ENCODE measurements around the gene RERE. TPM values are rescaled to one million over a fixed set of nuclear protein-coding genes. Genes with fewer than 3 reads are reported as not detected.

The RERE gene
- total RNA-seq, 1 experiment from 2014 or later: 161 TPM

DNA sequence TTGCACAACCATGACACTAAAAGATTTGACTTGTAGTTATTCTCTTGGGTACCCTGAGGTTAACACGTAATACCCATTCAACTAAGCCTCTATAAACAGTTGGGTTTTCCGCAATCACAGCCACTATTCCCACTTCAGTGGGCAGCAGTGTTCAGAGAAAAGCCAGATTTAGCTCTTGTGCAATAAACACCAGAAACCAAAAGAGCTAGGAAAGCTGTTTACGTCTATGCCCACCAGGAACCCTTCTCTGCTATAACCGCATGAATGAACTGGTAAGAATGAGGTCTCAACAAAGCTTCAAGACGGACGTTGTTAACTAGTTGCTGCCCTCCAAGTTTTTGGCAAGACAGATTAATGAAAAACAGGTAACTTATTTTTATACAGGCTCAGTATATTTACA is 398.3 kb downstream of the RERE start:
- POLR2A ChIA-PET: interaction anchor here (0.6 kb wide), 1 partner anchor 428 kb away, joined by 4 read pairs; no protein-coding TSS in a partner anchor
- no peaks in the 10 kb centered on the region for H3K27me3 Mint-ChIP-seq (ENCODE audit: low read depth)
- CTCF ChIA-PET: interaction anchor here (1.5 to 1.9 kb wide), 2 partner anchors 10 to 25 kb away, joined by 5 to 8 read pairs; no protein-coding TSS in a partner anchor
- peaks cover 9% of the 10 kb centered on the region; the same call in 1 of the 2 replicates for H3K36me3 Mint-ChIP-seq
- H3K4me1 Mint-ChIP-seq: peaks cover 18% of the 10 kb centered on the region
- H3K9me3 Mint-ChIP-seq: no peaks in the 10 kb centered on the region
- H3K27ac Mint-ChIP-seq: no peak overlapping the region
- ATAC-seq (no peak), DNase-seq (ENCODE audit: low spot score) (no peak)
- TF ChIP-seq NR2C2 (CRISPR knock-in tag; IDR thresholded peaks at IDR 0.05) (no peak), JAZF1 (CRISPR knock-in tag; IDR thresholded peaks at IDR 0.05) (no peak), GABPB1 (CRISPR knock-in tag; IDR thresholded peaks at IDR 0.05) (no peak), ZNF263 (CRISPR knock-in tag; IDR thresholded peaks at IDR 0.05; ENCODE audit: low read depth) (no peak), CREM (CRISPR knock-in tag; IDR thresholded peaks at IDR 0.05) (no peak), FOXK1 (CRISPR knock-in tag; IDR thresholded peaks at IDR 0.05) (no peak), ESRRA (CRISPR knock-in tag; IDR thresholded peaks at IDR 0.05; ENCODE audit: borderline replicate concordance) (no peak), NFYB (CRISPR knock-in tag; conservative IDR thresholded peaks at IDR 0.05; ENCODE audit: low read depth) (no peak), IRF2 (CRISPR knock-in tag; IDR thresholded peaks at IDR 0.05; ENCODE audit: borderline replicate concordance, low read depth) (no peak), TEAD1 (CRISPR knock-in tag; IDR thresholded peaks at IDR 0.05) (no peak), GRHL2 (CRISPR knock-in tag; IDR thresholded peaks at IDR 0.05; ENCODE audit: insufficient replicate concordance, severe bottlenecking) (no peak), SMAD4 (CRISPR knock-in tag; IDR thresholded peaks at IDR 0.05) (no peak), ZNF219 (CRISPR knock-in tag; IDR thresholded peaks at IDR 0.05; ENCODE audit: borderline replicate concordance) (no peak)
- TF ChIP-seq, protein P1, sequence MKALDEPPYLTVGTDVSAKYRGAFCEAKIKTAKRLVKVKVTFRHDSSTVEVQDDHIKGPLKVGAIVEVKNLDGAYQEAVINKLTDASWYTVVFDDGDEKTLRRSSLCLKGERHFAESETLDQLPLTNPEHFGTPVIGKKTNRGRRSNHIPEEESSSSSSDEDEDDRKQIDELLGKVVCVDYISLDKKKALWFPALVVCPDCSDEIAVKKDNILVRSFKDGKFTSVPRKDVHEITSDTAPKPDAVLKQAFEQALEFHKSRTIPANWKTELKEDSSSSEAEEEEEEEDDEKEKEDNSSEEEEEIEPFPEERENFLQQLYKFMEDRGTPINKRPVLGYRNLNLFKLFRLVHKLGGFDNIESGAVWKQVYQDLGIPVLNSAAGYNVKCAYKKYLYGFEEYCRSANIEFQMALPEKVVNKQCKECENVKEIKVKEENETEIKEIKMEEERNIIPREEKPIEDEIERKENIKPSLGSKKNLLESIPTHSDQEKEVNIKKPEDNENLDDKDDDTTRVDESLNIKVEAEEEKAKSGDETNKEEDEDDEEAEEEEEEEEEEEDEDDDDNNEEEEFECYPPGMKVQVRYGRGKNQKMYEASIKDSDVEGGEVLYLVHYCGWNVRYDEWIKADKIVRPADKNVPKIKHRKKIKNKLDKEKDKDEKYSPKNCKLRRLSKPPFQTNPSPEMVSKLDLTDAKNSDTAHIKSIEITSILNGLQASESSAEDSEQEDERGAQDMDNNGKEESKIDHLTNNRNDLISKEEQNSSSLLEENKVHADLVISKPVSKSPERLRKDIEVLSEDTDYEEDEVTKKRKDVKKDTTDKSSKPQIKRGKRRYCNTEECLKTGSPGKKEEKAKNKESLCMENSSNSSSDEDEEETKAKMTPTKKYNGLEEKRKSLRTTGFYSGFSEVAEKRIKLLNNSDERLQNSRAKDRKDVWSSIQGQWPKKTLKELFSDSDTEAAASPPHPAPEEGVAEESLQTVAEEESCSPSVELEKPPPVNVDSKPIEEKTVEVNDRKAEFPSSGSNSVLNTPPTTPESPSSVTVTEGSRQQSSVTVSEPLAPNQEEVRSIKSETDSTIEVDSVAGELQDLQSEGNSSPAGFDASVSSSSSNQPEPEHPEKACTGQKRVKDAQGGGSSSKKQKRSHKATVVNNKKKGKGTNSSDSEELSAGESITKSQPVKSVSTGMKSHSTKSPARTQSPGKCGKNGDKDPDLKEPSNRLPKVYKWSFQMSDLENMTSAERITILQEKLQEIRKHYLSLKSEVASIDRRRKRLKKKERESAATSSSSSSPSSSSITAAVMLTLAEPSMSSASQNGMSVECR (CRISPR knock-in tag; IDR thresholded peaks at IDR 0.05; ENCODE audit: borderline replicate concordance): no peak
- TF ChIP-seq, protein P2, sequence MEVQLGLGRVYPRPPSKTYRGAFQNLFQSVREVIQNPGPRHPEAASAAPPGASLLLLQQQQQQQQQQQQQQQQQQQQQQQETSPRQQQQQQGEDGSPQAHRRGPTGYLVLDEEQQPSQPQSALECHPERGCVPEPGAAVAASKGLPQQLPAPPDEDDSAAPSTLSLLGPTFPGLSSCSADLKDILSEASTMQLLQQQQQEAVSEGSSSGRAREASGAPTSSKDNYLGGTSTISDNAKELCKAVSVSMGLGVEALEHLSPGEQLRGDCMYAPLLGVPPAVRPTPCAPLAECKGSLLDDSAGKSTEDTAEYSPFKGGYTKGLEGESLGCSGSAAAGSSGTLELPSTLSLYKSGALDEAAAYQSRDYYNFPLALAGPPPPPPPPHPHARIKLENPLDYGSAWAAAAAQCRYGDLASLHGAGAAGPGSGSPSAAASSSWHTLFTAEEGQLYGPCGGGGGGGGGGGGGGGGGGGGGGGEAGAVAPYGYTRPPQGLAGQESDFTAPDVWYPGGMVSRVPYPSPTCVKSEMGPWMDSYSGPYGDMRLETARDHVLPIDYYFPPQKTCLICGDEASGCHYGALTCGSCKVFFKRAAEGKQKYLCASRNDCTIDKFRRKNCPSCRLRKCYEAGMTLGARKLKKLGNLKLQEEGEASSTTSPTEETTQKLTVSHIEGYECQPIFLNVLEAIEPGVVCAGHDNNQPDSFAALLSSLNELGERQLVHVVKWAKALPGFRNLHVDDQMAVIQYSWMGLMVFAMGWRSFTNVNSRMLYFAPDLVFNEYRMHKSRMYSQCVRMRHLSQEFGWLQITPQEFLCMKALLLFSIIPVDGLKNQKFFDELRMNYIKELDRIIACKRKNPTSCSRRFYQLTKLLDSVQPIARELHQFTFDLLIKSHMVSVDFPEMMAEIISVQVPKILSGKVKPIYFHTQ (CRISPR knock-in tag; IDR thresholded peaks at IDR 0.05): no peak
- TF ChIP-seq, protein P3, sequence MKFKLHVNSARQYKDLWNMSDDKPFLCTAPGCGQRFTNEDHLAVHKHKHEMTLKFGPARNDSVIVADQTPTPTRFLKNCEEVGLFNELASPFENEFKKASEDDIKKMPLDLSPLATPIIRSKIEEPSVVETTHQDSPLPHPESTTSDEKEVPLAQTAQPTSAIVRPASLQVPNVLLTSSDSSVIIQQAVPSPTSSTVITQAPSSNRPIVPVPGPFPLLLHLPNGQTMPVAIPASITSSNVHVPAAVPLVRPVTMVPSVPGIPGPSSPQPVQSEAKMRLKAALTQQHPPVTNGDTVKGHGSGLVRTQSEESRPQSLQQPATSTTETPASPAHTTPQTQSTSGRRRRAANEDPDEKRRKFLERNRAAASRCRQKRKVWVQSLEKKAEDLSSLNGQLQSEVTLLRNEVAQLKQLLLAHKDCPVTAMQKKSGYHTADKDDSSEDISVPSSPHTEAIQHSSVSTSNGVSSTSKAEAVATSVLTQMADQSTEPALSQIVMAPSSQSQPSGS (CRISPR knock-in tag; IDR thresholded peaks at IDR 0.05; ENCODE audit: borderline replicate concordance, low read depth): no peak
- TF ChIP-seq, protein P4, sequence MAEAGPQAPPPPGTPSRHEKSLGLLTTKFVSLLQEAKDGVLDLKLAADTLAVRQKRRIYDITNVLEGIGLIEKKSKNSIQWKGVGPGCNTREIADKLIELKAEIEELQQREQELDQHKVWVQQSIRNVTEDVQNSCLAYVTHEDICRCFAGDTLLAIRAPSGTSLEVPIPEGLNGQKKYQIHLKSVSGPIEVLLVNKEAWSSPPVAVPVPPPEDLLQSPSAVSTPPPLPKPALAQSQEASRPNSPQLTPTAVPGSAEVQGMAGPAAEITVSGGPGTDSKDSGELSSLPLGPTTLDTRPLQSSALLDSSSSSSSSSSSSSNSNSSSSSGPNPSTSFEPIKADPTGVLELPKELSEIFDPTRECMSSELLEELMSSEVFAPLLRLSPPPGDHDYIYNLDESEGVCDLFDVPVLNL (CRISPR knock-in tag; IDR thresholded peaks at IDR 0.05; ENCODE audit: borderline replicate concordance, low read depth): no peak
- TF ChIP-seq, protein P5, sequence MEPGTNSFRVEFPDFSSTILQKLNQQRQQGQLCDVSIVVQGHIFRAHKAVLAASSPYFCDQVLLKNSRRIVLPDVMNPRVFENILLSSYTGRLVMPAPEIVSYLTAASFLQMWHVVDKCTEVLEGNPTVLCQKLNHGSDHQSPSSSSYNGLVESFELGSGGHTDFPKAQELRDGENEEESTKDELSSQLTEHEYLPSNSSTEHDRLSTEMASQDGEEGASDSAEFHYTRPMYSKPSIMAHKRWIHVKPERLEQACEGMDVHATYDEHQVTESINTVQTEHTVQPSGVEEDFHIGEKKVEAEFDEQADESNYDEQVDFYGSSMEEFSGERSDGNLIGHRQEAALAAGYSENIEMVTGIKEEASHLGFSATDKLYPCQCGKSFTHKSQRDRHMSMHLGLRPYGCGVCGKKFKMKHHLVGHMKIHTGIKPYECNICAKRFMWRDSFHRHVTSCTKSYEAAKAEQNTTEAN (CRISPR knock-in tag; IDR thresholded peaks at IDR 0.05): no peak
- TF ChIP-seq, protein P6, sequence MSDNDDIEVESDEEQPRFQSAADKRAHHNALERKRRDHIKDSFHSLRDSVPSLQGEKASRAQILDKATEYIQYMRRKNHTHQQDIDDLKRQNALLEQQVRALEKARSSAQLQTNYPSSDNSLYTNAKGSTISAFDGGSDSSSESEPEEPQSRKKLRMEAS (CRISPR knock-in tag; IDR thresholded peaks at IDR 0.05): no peak
- TF ChIP-seq, protein P7, sequence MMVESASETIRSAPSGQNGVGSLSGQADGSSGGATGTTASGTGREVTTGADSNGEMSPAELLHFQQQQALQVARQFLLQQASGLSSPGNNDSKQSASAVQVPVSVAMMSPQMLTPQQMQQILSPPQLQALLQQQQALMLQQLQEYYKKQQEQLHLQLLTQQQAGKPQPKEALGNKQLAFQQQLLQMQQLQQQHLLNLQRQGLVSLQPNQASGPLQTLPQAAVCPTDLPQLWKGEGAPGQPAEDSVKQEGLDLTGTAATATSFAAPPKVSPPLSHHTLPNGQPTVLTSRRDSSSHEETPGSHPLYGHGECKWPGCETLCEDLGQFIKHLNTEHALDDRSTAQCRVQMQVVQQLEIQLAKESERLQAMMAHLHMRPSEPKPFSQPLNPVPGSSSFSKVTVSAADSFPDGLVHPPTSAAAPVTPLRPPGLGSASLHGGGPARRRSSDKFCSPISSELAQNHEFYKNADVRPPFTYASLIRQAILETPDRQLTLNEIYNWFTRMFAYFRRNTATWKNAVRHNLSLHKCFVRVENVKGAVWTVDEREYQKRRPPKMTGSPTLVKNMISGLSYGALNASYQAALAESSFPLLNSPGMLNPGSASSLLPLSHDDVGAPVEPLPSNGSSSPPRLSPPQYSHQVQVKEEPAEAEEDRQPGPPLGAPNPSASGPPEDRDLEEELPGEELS (CRISPR knock-in tag; IDR thresholded peaks at IDR 0.05): no peak
- no peak overlapping the region for H3K4me3 Mint-ChIP-seq

Data from WTC11 (cell line).